HUES48 (cell line): Measurements from ENCODE around the gene WDR3.
"Not testable (repeated sequence)": the region's sequence is repeated elsewhere in the genome, so short reads cannot be mapped to it uniquely, and the experiment has no call there.

Experiments used
- H3K27ac ChIP-seq: one replicate; pipeline ENCODE4 v1.7.0; 2013; ENCODE audit warnings: low read depth, low read length, inconsistent platforms
- H3K27me3 ChIP-seq: 2 replicates; pipeline ENCODE4 v1.6.1; 2013; ENCODE audit warnings: mild to moderate bottlenecking, low read length; ENCODE audit not compliant: control insufficient read depth, insufficient read depth
- H3K36me3 ChIP-seq: 2 replicates; pipeline ENCODE4 v1.6.1; 2013; ENCODE audit warnings: low read length; ENCODE audit not compliant: control insufficient read depth, insufficient read depth
- H3K4me1 ChIP-seq: 2 replicates; pipeline ENCODE4 v1.6.1; 2013; ENCODE audit warnings: mild to moderate bottlenecking, low read length; ENCODE audit not compliant: control insufficient read depth, insufficient read depth
- H3K4me3 ChIP-seq: 2 replicates; pipeline ENCODE4 v1.5.1; 2013; ENCODE audit warnings: mild to moderate bottlenecking, low read depth, low read length
- H3K9ac ChIP-seq: 2 replicates; pipeline ENCODE4 v1.6.1; 2013; ENCODE audit warnings: mild to moderate bottlenecking, low read depth, low read length, moderate library complexity
- H3K9me3 ChIP-seq: 2 replicates; pipeline ENCODE4 v1.6.1; 2013; ENCODE audit warnings: low read length; ENCODE audit not compliant: control insufficient read depth, insufficient read depth

The WDR3 gene

GRCh38 chr1:117904485-117904884 lies 25.1 kb upstream of the WDR3 start:
- Histone ChIP-seq H3K27me3 (no peaks in the 10 kb centered on the region), H3K27ac (no peak overlapping the region), H3K9me3 (no peaks in the 10 kb centered on the region), H3K9ac (no peak overlapping the region), H3K36me3 (peaks cover 52% of the 10 kb centered on the region), H3K4me3 (no peak overlapping the region), H3K4me1 (no peaks in the 10 kb centered on the region)

- no peak overlapping the region for H3K27ac ChIP-seq
- peaks cover 57% of the 10 kb centered on the region for H3K36me3 ChIP-seq
- no peak overlapping the region for H3K9ac ChIP-seq
- no peaks in the 10 kb centered on the region for H3K9me3 ChIP-seq
- no peaks in the 10 kb centered on the region for H3K4me1 ChIP-seq
- H3K27me3 ChIP-seq = no peaks in the 10 kb centered on the region
- no peak overlapping the region for H3K4me3 ChIP-seq
Observed at GRCh38 chr1:117905019-117905418, 24.5 kb upstream of the WDR3 start.

DNA sequence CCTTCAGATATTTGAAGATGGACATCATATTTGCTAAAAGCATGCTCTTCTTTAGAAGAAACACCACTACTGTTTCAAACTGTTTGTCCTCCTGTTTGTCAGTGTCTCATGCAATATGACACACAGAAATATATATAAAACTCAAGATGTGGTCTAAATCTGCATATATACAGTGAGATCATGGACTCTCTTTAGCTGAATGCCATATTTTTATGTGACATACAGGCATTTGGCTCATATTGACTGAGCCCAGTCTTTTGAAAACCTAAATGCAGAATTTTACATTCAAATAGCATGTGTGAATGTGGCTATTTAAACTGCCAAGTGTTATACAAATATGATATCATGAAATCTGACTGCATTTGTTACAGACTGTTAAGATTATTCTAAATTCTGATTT lies 18.5 kb upstream of the WDR3 start:
- H3K27me3 ChIP-seq = no peaks in the 10 kb centered on the region
- H3K9ac ChIP-seq = no peak overlapping the region
- no peak overlapping the region for H3K4me3 ChIP-seq
- H3K36me3 ChIP-seq = peaks cover 75% of the 10 kb centered on the region
- H3K4me1 ChIP-seq = no peaks in the 10 kb centered on the region
- H3K27ac ChIP-seq = no peak overlapping the region
- H3K9me3 ChIP-seq = no peaks in the 10 kb centered on the region

GRCh38 chr1:117919376-117919775 lies 10.2 kb upstream of the WDR3 start:
- Histone ChIP-seq H3K9ac (no peak overlapping the region), H3K27ac (no peak overlapping the region), H3K27me3 (no peaks in the 10 kb centered on the region), H3K4me3 (no peak overlapping the region), H3K4me1 (no peaks in the 10 kb centered on the region), H3K36me3 (peaks cover 55% of the 10 kb centered on the region), H3K9me3 (peaks cover 5% of the 10 kb centered on the region; the same call in 1 of the 2 replicates)

DNA sequence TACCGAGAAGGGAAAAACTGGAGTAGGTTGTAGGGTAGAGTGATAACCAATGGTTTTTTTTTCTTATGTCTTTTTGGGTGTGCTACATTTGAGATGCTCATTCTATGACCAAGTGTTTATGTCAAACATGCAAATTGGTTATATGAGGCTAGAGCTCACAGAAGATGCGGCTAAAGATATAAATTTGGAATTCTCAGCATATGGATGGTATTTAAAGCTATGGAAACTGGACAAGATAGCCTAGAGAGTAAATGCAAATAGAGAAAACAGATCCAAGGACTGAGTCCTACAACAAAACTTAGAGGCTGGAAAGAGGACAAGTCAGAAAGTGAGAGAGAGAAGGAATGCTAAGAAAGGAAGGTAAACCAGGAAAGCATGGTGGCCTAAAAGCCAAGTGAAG lies 7.5 kb upstream of the WDR3 start:
- peaks cover 33% of the 10 kb centered on the region for H3K36me3 ChIP-seq
- peaks cover 5% of the 10 kb centered on the region; the same call in 1 of the 2 replicates for H3K9me3 ChIP-seq
- H3K9ac ChIP-seq = no peak overlapping the region
- no peak overlapping the region for H3K4me3 ChIP-seq
- H3K27ac ChIP-seq = no peak overlapping the region
- H3K27me3 ChIP-seq = no peaks in the 10 kb centered on the region
- H3K4me1 ChIP-seq = peaks cover 7% of the 10 kb centered on the region

DNA sequence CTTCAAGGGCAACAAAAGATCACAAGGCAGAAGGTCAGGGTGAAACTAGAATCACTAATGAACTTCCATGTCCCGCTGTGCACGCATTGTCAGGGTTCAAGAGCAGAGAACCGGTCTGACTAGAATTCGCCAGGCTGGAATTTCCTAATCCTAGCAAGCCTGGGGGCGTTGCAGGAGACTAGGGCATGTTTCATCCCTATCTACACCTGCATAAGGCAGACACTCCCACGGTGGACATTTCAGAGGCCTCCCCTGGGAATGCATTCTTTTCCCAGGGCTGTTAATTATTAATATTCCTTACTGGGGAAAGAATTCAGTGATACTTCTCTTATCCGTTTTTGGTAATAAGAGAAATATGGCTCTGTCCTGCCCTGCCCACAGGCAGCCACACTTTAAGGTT lies 6.8 kb upstream of the WDR3 start:
- not testable (repeated sequence) for H3K27ac ChIP-seq, H3K9me3 ChIP-seq

DNA sequence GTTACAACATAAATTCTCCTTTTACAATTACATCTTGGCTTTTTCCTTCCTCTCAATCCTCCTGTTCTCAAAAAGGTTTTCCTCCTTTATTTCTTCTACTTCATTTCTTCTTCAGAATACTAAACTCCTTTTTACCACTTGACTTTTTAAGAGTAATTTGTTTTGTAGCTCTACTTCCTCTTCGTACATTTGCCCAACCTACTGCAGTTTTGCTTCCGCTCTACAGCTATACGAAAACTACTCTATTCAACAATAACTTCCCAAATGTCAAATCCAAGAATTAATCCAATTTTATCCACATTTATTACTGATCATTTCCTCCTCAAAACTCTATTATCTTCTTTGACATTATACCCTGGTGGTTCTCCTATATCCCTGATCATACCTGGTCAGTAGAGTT lies 3.6 kb upstream of the WDR3 start:
- Histone ChIP-seq H3K4me1 (peaks cover 21% of the 10 kb centered on the region), H3K9ac (no peak overlapping the region), H3K27ac (no peak overlapping the region), H3K9me3 (peaks cover 5% of the 10 kb centered on the region; the same call in 1 of the 2 replicates), H3K27me3 (no peaks in the 10 kb centered on the region), H3K36me3 (peaks cover 5% of the 10 kb centered on the region; the same call in 1 of the 2 replicates), H3K4me3 (no peak overlapping the region)

More for the DNA sequence above, 6.8 kb upstream of the WDR3 start:
- not testable (repeated sequence) for H3K4me3 ChIP-seq, H3K27me3 ChIP-seq, H3K9ac ChIP-seq
- peaks cover 14% of the 10 kb centered on the region for H3K4me1 ChIP-seq
- peaks cover 26% of the 10 kb centered on the region for H3K36me3 ChIP-seq

- Histone ChIP-seq H3K4me3 (peak overlapping the region; percentile 98), H3K27ac (peak overlapping the region; percentile 59), H3K4me1 (peaks cover 21% of the 10 kb centered on the region), H3K9ac (peak overlapping the region; percentile 8; the same call in 1 of the 2 replicates), H3K36me3 (peaks cover 12% of the 10 kb centered on the region), H3K9me3 (no peaks in the 10 kb centered on the region), H3K27me3 (no peaks in the 10 kb centered on the region)
Observed at GRCh38 chr1:117928881-117929342, 627 bp upstream of the WDR3 start.

DNA sequence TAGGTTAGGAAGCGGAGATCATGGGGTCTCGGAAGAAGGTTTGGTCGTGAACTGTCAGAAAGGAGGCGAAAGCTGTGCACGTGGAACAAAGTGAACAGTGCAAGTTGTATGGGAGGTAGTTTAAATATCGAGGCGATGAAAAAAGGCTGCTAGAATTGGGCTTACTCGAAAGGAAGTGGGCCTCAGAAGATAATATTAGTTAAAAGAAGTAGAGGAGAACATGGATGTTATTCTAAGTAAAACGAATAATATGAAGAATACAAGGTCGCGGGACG lies 571 bp downstream of the WDR3 start:
- H3K27me3 ChIP-seq = no peaks in the 10 kb centered on the region
- peak overlapping the region; percentile 76 for H3K9ac ChIP-seq
- H3K36me3 ChIP-seq = peaks cover 21% of the 10 kb centered on the region
- H3K9me3 ChIP-seq = no peaks in the 10 kb centered on the region
- no peak overlapping the region for H3K27ac ChIP-seq
- H3K4me3 ChIP-seq = peak overlapping the region; percentile 98
- H3K4me1 ChIP-seq = peaks cover 21% of the 10 kb centered on the region

GRCh38 chr1:117930484-117930883 lies 945 bp downstream of the WDR3 start:
- Histone ChIP-seq H3K36me3 (peaks cover 24% of the 10 kb centered on the region), H3K27ac (no peak overlapping the region), H3K4me1 (peaks cover 21% of the 10 kb centered on the region), H3K9ac (peak overlapping the region; percentile 76; the same call in 1 of the 2 replicates), H3K9me3 (no peaks in the 10 kb centered on the region), H3K27me3 (no peaks in the 10 kb centered on the region), H3K4me3 (peak overlapping the region; percentile 98)

DNA sequence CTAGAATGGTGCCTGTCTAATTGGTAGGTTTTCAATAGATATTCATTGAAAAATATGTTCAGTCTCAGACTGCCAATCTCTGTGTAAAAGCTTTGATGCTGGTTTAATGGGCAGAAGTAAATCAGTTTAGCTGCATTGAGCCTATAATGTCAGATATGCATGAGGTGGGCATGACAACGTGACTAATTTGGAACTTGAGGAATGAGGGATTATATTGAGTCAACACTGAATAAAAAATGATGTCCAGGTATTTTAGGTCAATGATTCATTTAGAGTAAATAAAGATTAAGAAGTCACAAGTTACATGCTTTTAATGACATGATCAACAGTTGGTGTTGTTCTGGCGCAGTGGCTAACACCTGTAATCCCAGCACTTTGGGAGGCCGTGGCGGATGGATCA lies 3.0 kb downstream of the WDR3 start:
- Histone ChIP-seq H3K27me3 (no peaks in the 10 kb centered on the region), H3K9me3 (no peaks in the 10 kb centered on the region), H3K4me3 (no peak overlapping the region), H3K36me3 (peaks cover 45% of the 10 kb centered on the region), H3K4me1 (peaks cover 8% of the 10 kb centered on the region; the same call in 1 of the 2 replicates), H3K27ac (no peak overlapping the region), H3K9ac (no peak overlapping the region)

- H3K36me3 ChIP-seq = peaks cover 57% of the 10 kb centered on the region
- H3K27ac ChIP-seq = no peak overlapping the region
- no peaks in the 10 kb centered on the region for H3K4me1 ChIP-seq
- H3K9me3 ChIP-seq = no peaks in the 10 kb centered on the region
- H3K4me3 ChIP-seq = no peak overlapping the region
- H3K9ac ChIP-seq = no peak overlapping the region
- H3K27me3 ChIP-seq = no peaks in the 10 kb centered on the region
Observed at GRCh38 chr1:117933769-117934168, 4.2 kb downstream of the WDR3 start.
